PC-9 (cell line): ENCODE results near the gene FOXA1.

Source experiments
- EZH2 ChIP-seq: fragments of 200-600 bp; sonication (generic); IDR thresholded peaks from 2 replicates; pipeline ENCODE4 v1.8.0; 2017; ENCODE audit warnings: antibody characterized with exemption, low read depth
- TF ChIP-seq, protein P1 (sequence below): fragments of 200-600 bp; sonication (generic); conservative IDR thresholded peaks from 2 replicates; pipeline ENCODE4 v1.6.1; 2017; ENCODE audit warnings: mixed run types, antibody characterized with exemption, mild to moderate bottlenecking, moderate library complexity

DNA sequence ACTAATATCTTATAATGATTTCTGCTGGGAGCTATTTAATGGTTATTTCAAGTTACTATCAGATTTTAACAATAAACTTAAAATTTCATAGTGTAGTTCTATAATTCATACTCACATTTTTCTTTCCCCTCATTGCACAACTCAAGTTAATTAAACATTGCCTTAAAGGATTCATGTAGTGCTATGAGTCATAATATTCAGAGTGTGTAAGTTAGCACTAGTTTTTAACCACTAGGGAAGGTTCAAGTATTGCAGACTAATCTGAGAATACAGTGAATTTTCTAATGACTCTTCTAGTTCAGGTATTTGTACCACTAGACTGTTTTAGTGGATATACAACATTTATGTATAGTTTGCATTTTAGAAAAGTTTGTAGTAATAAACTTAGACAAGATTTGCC lies 49.9 kb downstream of the FOXA1 start:
- TF ChIP-seq, protein P1, sequence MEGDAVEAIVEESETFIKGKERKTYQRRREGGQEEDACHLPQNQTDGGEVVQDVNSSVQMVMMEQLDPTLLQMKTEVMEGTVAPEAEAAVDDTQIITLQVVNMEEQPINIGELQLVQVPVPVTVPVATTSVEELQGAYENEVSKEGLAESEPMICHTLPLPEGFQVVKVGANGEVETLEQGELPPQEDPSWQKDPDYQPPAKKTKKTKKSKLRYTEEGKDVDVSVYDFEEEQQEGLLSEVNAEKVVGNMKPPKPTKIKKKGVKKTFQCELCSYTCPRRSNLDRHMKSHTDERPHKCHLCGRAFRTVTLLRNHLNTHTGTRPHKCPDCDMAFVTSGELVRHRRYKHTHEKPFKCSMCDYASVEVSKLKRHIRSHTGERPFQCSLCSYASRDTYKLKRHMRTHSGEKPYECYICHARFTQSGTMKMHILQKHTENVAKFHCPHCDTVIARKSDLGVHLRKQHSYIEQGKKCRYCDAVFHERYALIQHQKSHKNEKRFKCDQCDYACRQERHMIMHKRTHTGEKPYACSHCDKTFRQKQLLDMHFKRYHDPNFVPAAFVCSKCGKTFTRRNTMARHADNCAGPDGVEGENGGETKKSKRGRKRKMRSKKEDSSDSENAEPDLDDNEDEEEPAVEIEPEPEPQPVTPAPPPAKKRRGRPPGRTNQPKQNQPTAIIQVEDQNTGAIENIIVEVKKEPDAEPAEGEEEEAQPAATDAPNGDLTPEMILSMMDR: no peak; the same call in 1 of the 2 replicates
- TF ChIP-seq EZH2: no peak
